Endodermal cell (in vitro differentiated cells): Measurements from ENCODE around the gene CHAT. TPM values are rescaled to one million over a fixed set of nuclear protein-coding genes. Genes with fewer than 3 reads are reported as not detected.
A peak's percentile ranks its signal among the peaks of the same experiment; 100 is the strongest.

ENCODE experiments used
- DNase-seq: peaks from one replicate; pipeline ENCODE4 v3.0.0-alpha.2; 2017
- H3K27ac ChIP-seq: 2 replicates; pipeline ENCODE4 v1.5.1; 2013; ENCODE audit warnings: mild to moderate bottlenecking, low read depth, low read length, moderate library complexity
- H3K27me3 ChIP-seq: 2 replicates; pipeline ENCODE4 v1.6.1; 2013; ENCODE audit warnings: mild to moderate bottlenecking, low read length, moderate library complexity; ENCODE audit not compliant: insufficient read depth, control insufficient read depth, poor library complexity, severe bottlenecking
- H3K36me3 ChIP-seq: 2 replicates; pipeline ENCODE4 v1.7.0; 2013; ENCODE audit warnings: mild to moderate bottlenecking, low read length, moderate library complexity; ENCODE audit not compliant: control insufficient read depth, insufficient read depth
- H3K4me1 ChIP-seq: one replicate; pipeline ENCODE4 v1.7.0; 2013; ENCODE audit warnings: low read length; ENCODE audit not compliant: control insufficient read depth, insufficient read depth
- H3K4me3 ChIP-seq: 2 replicates; pipeline ENCODE4 v1.5.1; 2013; ENCODE audit warnings: mild to moderate bottlenecking, low read length, moderate library complexity
- H3K9ac ChIP-seq: 2 replicates; pipeline ENCODE4 v1.6.1; 2013; ENCODE audit warnings: mild to moderate bottlenecking, low read length, moderate library complexity; ENCODE audit not compliant: poor library complexity, severe bottlenecking; ENCODE audit errors: extremely low read depth
- H3K9me3 ChIP-seq: 2 replicates; pipeline ENCODE4 v1.6.1; 2013; ENCODE audit warnings: mild to moderate bottlenecking, low read length, moderate library complexity; ENCODE audit not compliant: control insufficient read depth
- H3K27ac Mint-ChIP-seq: 2 replicates; pipeline ENCODE4 v1.8.0; 2020; ENCODE audit warnings: mixed read lengths
- H3K27me3 Mint-ChIP-seq: 2 replicates; pipeline ENCODE4 v1.8.0; 2021; ENCODE audit warnings: mild to moderate bottlenecking, mixed read lengths; ENCODE audit not compliant: insufficient read depth
- H3K36me3 Mint-ChIP-seq: 2 replicates; pipeline ENCODE4 v1.8.0; 2020; ENCODE audit warnings: low read depth, mixed read lengths
- H3K4me1 Mint-ChIP-seq: 2 replicates; pipeline ENCODE4 v1.8.0; 2020; ENCODE audit warnings: mixed read lengths
- H3K4me3 Mint-ChIP-seq: 2 replicates; pipeline ENCODE4 v1.8.0; 2020; ENCODE audit warnings: mild to moderate bottlenecking, moderate library complexity, mixed read lengths
- H3K9me3 Mint-ChIP-seq: 2 replicates; pipeline ENCODE4 v1.8.0; 2020; ENCODE audit warnings: mild to moderate bottlenecking, mixed read lengths
- CTCF ChIP-seq: fragments of 200-600 bp; sonication (generic); conservative IDR thresholded peaks from 2 replicates; pipeline ENCODE4 v1.5.0; 2021; ENCODE audit warnings: antibody characterized with exemption, mild to moderate bottlenecking
- WGBS, 2 experiments: methylation state at CpG; one replicate each; pipeline versions ENCODE4 v1.1.5 to v1.1.7; 2013; ENCODE audit warnings: missing lambda C conversion rate in 2 of 2, mixed read lengths in 1 of 2; ENCODE audit not compliant: insufficient coverage in 1 of 2, insufficient read length in 1 of 2; 5-methylcytosine and 5-hydroxymethylcytosine counted together
- total RNA-seq, 2 donors: library from RNA; stranded (reverse); fragmentation: NEBNext Ultra II Directional in 1 of 2; extraction: Animal tissue kit (Norgen Biotek cat#: 25700) in 1 of 2; gene quantifications; 2 replicates in 1 of 2; 3 replicates in 1 of 2; pipeline ENCODE4 v1.2.1, GENCODE V29; 2021

The CHAT gene
- total RNA-seq, 2 donors from 2014 or later, result not detected

GRCh38 chr10:49633327-49634068 lies 19.7 kb downstream of the CHAT start:
- TF ChIP-seq CTCF, result no peak

GRCh38 chr10:49634069-49634660 lies 20.3 kb downstream of the CHAT start:
- Histone ChIP-seq H3K4me1 (no peaks in the 10 kb centered on the region), H3K9me3 (no peaks in the 10 kb centered on the region), H3K27ac (no peak overlapping the region), H3K9ac (no peak overlapping the region), H3K27me3 (peaks cover 14% of the 10 kb centered on the region), H3K4me3 (no peak overlapping the region), H3K36me3 (no peaks in the 10 kb centered on the region)
- no peaks in the 10 kb centered on the region for H3K4me1 Mint-ChIP-seq
- WGBS, 2 experiments, result 83 to 88% methylated on average over 2 to 7 of the region's 8 CpGs
- H3K9me3 Mint-ChIP-seq, result no peaks in the 10 kb centered on the region
- no peak overlapping the region for H3K27ac Mint-ChIP-seq
- TF ChIP-seq CTCF, result no peak
- peak; percentile 28 for DNase-seq
- H3K4me3 Mint-ChIP-seq, result no peak overlapping the region
- no peaks in the 10 kb centered on the region for H3K36me3 Mint-ChIP-seq
- peaks cover 27% of the 10 kb centered on the region for H3K27me3 Mint-ChIP-seq

More at GRCh38 chr10:49633327-49634068, 19.7 kb downstream of the CHAT start:
- Mint-ChIP-seq H3K9me3 (no peaks in the 10 kb centered on the region), H3K36me3 (no peaks in the 10 kb centered on the region), H3K27ac (no peak overlapping the region), H3K27me3 (peaks cover 31% of the 10 kb centered on the region), H3K4me3 (no peak overlapping the region), H3K4me1 (no peaks in the 10 kb centered on the region)
- peaks cover 14% of the 10 kb centered on the region for H3K27me3 ChIP-seq
- no peaks in the 10 kb centered on the region for H3K9me3 ChIP-seq
- no peaks in the 10 kb centered on the region for H3K4me1 ChIP-seq
- H3K4me3 ChIP-seq, result no peak overlapping the region
- H3K9ac ChIP-seq, result no peak overlapping the region
- WGBS, 2 experiments, result 79 to 94% methylated on average over 7 to 13 of the region's 13 CpGs
- H3K36me3 ChIP-seq, result no peaks in the 10 kb centered on the region
- H3K27ac ChIP-seq, result no peak overlapping the region
- peak; percentile 28 for DNase-seq

- no peak for DNase-seq
- Mint-ChIP-seq H3K9me3 (no peaks in the 10 kb centered on the region), H3K4me1 (no peaks in the 10 kb centered on the region), H3K36me3 (no peaks in the 10 kb centered on the region), H3K27me3 (peaks cover 30% of the 10 kb centered on the region), H3K4me3 (no peak overlapping the region), H3K27ac (no peak overlapping the region)
- Histone ChIP-seq H3K4me1 (no peaks in the 10 kb centered on the region), H3K27ac (no peak overlapping the region), H3K4me3 (no peak overlapping the region), H3K9me3 (no peaks in the 10 kb centered on the region), H3K9ac (no peak overlapping the region), H3K27me3 (peaks cover 8% of the 10 kb centered on the region), H3K36me3 (no peaks in the 10 kb centered on the region)
- WGBS, 2 experiments, result 88 to 95% methylated on average over 3 of the region's 3 CpGs
- TF ChIP-seq CTCF, result no peak
Observed at GRCh38 chr10:49642311-49642710, 28.5 kb downstream of the CHAT start.
